Uterus (tissue), 2 donors: ENCODE measurements around the gene IRF2BP2.

ENCODE experiments used
- CTCF ChIP-seq, 4 experiments: fragments of 200-600 bp in 2 of 4; fragments of 450-650 bp in 2 of 4; sonication (generic) in 2 of 4; IDR thresholded peaks; one replicate each; pipeline ENCODE4 v1.5.1; 2016 to 2019; ENCODE audit warnings: antibody characterized with exemption in 4 of 4, mild to moderate bottlenecking in 2 of 4, moderate library complexity in 1 of 4
- POLR2A ChIP-seq, 2 donors: fragments of 450-650 bp; IDR thresholded peaks; one replicate each; pipeline ENCODE4 v1.6.1; 2016; ENCODE audit warnings: antibody characterized with exemption in 2 of 2, mild to moderate bottlenecking in 1 of 2, moderate library complexity in 1 of 2

GRCh38 chr1:234647245-234647644 is 37.3 kb upstream of the IRF2BP2 start:
- TF ChIP-seq CTCF (IDR thresholded peaks at IDR 0.05), result no peak
- no peak for TF ChIP-seq POLR2A (IDR thresholded peaks at IDR 0.05)
